ENCODE results near the gene TRHDE. TPM values are rescaled to one million over a fixed set of nuclear protein-coding genes. Genes with fewer than 3 reads are reported as not detected.

Gene TRHDE
- total RNA-seq, 1 experiment from 2014 or later: not detected

- intact Hi-C loops (cut with micrococcal nuclease): no loop called here
- BruUV-seq (replicated peaks): no TSS peak
- H3K27ac Mint-ChIP-seq (ENCODE audit: low read depth, unreplicated experiment): no peak overlapping the region
- TF ChIP-seq, protein P1, sequence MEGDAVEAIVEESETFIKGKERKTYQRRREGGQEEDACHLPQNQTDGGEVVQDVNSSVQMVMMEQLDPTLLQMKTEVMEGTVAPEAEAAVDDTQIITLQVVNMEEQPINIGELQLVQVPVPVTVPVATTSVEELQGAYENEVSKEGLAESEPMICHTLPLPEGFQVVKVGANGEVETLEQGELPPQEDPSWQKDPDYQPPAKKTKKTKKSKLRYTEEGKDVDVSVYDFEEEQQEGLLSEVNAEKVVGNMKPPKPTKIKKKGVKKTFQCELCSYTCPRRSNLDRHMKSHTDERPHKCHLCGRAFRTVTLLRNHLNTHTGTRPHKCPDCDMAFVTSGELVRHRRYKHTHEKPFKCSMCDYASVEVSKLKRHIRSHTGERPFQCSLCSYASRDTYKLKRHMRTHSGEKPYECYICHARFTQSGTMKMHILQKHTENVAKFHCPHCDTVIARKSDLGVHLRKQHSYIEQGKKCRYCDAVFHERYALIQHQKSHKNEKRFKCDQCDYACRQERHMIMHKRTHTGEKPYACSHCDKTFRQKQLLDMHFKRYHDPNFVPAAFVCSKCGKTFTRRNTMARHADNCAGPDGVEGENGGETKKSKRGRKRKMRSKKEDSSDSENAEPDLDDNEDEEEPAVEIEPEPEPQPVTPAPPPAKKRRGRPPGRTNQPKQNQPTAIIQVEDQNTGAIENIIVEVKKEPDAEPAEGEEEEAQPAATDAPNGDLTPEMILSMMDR (IDR thresholded peaks at IDR 0.05; ENCODE audit: unreplicated experiment): no peak
- POLR2A ChIA-PET: no interaction called here
- peaks cover 19% of the 10 kb centered on the region for H3K4me1 Mint-ChIP-seq (ENCODE audit: insufficient read depth, unreplicated experiment)
- no peak overlapping the region for H3K4me3 Mint-ChIP-seq (ENCODE audit: unreplicated experiment)
- CTCF ChIA-PET: interaction anchor here (1.3 kb wide), 1 partner anchor 15 kb away, joined by 4 read pairs; no protein-coding TSS in a partner anchor
- DNase-seq (ENCODE audit: unreplicated experiment): no peak
- H3K36me3 Mint-ChIP-seq (ENCODE audit: insufficient read depth, unreplicated experiment): no peaks in the 10 kb centered on the region
- peaks cover 11% of the 10 kb centered on the region for H3K9me3 Mint-ChIP-seq (ENCODE audit: unreplicated experiment)
- H3K27me3 Mint-ChIP-seq (ENCODE audit: insufficient read depth, unreplicated experiment): no peaks in the 10 kb centered on the region
Measured at GRCh38 chr12:72297666-72298065, 25.5 kb downstream of the TRHDE start.

DNA sequence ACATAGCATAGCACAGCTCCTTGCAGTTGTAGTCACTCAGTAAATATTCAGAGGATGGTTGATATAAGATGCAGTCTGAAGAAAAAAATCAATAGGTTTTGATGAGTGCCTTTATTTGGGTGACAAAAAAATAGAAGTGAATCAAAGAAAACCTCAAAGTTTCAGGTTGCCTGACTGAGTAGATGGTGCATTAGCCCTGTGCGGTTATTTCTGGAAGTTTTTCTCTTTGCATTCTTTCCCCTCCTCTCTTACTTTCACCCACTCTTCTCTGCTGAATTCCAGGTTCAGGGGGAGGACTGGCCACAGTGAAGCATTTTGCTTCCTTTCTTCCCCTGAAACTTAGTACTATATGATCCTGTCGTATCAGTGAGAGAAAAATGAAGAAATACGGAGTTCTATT lies 28.6 kb downstream of the TRHDE start:
- peaks cover 18% of the 10 kb centered on the region for H3K4me1 Mint-ChIP-seq (ENCODE audit: insufficient read depth, unreplicated experiment)

DNA sequence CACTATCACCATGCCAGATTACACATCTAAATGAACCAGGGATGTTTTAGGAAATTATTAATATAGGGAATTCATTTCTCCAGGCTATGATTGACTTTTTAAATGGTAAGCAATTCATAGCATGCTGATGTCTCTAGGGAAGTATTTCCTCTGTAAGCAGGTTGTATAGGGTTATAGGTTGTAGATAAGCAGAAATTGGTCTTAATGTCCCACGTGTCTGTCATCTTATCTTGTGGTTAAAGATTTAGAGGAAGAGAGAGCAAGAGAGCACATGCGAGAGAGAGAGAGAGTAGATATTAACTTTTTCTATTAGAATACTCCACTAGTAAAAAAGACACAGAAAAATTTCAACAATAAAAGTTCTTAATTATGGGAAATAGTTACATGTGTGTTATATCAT lies 32.6 kb downstream of the TRHDE start:
- Mint-ChIP-seq H3K27ac (ENCODE audit: low read depth, unreplicated experiment) (no peak overlapping the region), H3K36me3 (ENCODE audit: insufficient read depth, unreplicated experiment) (peaks cover 4% of the 10 kb centered on the region), H3K27me3 (ENCODE audit: insufficient read depth, unreplicated experiment) (no peaks in the 10 kb centered on the region), H3K4me1 (ENCODE audit: insufficient read depth, unreplicated experiment) (no peaks in the 10 kb centered on the region), H3K4me3 (ENCODE audit: unreplicated experiment) (no peak overlapping the region), H3K9me3 (ENCODE audit: unreplicated experiment) (no peaks in the 10 kb centered on the region)
- no TSS peak for BruUV-seq (replicated peaks)
- TF ChIP-seq, protein P1 (IDR thresholded peaks at IDR 0.05; ENCODE audit: unreplicated experiment): no peak
- CTCF ChIA-PET: no interaction called here
- POLR2A ChIA-PET: no interaction called here
- no peak for DNase-seq (ENCODE audit: unreplicated experiment)
- intact Hi-C loops (cut with micrococcal nuclease): no loop called here

More for the DNA sequence above, 28.6 kb downstream of the TRHDE start:
- no peak for DNase-seq (ENCODE audit: unreplicated experiment)
- ChIA-PET POLR2A (no interaction called here), CTCF (no interaction called here)
- Mint-ChIP-seq H3K27ac (ENCODE audit: low read depth, unreplicated experiment) (no peak overlapping the region), H3K9me3 (ENCODE audit: unreplicated experiment) (peaks cover 11% of the 10 kb centered on the region), H3K27me3 (ENCODE audit: insufficient read depth, unreplicated experiment) (no peaks in the 10 kb centered on the region), H3K4me3 (ENCODE audit: unreplicated experiment) (no peak overlapping the region), H3K36me3 (ENCODE audit: insufficient read depth, unreplicated experiment) (no peaks in the 10 kb centered on the region)
- BruUV-seq (replicated peaks): no TSS peak
- TF ChIP-seq, protein P1 (IDR thresholded peaks at IDR 0.05; ENCODE audit: unreplicated experiment): no peak
- intact Hi-C loops (cut with micrococcal nuclease): no loop called here

GRCh38 chr12:72307229-72307628 lies 35.1 kb downstream of the TRHDE start:
- Mint-ChIP-seq H3K27me3 (ENCODE audit: insufficient read depth, unreplicated experiment) (no peaks in the 10 kb centered on the region), H3K4me3 (ENCODE audit: unreplicated experiment) (no peak overlapping the region), H3K36me3 (ENCODE audit: insufficient read depth, unreplicated experiment) (peaks cover 5% of the 10 kb centered on the region), H3K4me1 (ENCODE audit: insufficient read depth, unreplicated experiment) (no peaks in the 10 kb centered on the region), H3K9me3 (ENCODE audit: unreplicated experiment) (no peaks in the 10 kb centered on the region), H3K27ac (ENCODE audit: low read depth, unreplicated experiment) (no peak overlapping the region)
- ChIA-PET CTCF (no interaction called here), POLR2A (interaction anchor here (0.7 kb wide), 1 partner anchor 79 kb away, joined by 3 read pairs; no protein-coding TSS in a partner anchor)
- BruUV-seq (replicated peaks): no TSS peak
- intact Hi-C loops (cut with micrococcal nuclease): no loop called here
- no peak for DNase-seq (ENCODE audit: unreplicated experiment)
- TF ChIP-seq, protein P1 (IDR thresholded peaks at IDR 0.05; ENCODE audit: unreplicated experiment): no peak

All from MCF 10A (cell line).